Breast epithelium (tissue), 4 donors: ENCODE data around the gene PHACTR1. TPM values are rescaled to one million over a fixed set of nuclear protein-coding genes. Genes with fewer than 3 reads are reported as not detected.

Source experiments
- DNase-seq, 2 donors: peaks; one replicate each; pipeline ENCODE4 v3.0.0-alpha.2; 2019; ENCODE audit warnings: low spot score in 2 of 2
- H3K27ac ChIP-seq, 2 donors: fragments of 200-600 bp; sonication (generic) in 1 of 2; one replicate each; pipeline ENCODE4 v1.5.1; 2016 to 2019; ENCODE audit warnings: mild to moderate bottlenecking in 1 of 2
- H3K27me3 ChIP-seq, 2 donors: fragments of 200-600 bp; sonication (generic) in 1 of 2; one replicate each; pipeline versions ENCODE4 v1.5.1 to v1.6.0; 2017 to 2019; ENCODE audit warnings: control low read depth in 1 of 2, mild to moderate bottlenecking in 1 of 2
- H3K36me3 ChIP-seq: fragments of 200-600 bp; one replicate; pipeline ENCODE4 v1.5.1; 2019
- H3K4me1 ChIP-seq, 2 donors: fragments of 200-600 bp; sonication (generic); one replicate each; pipeline ENCODE4 v1.5.1; 2016 to 2019; ENCODE audit warnings: control low read depth in 1 of 2
- H3K4me3 ChIP-seq, 3 donors: fragments of 200-600 bp; sonication (generic); 1 replicate in 2 of 3; 2 replicates in 1 of 3; pipeline ENCODE4 v1.5.1; 2016 to 2019; ENCODE audit warnings: mild to moderate bottlenecking in 3 of 3, moderate library complexity in 2 of 3
- H3K9me3 ChIP-seq, 2 donors: fragments of 200-600 bp; sonication (generic) in 1 of 2; one replicate each; pipeline ENCODE4 v1.5.1; 2016 to 2019; ENCODE audit warnings: control low read depth in 1 of 2
- CTCF ChIP-seq, 3 donors: fragments of 450-650 bp; IDR thresholded peaks; one replicate each; pipeline ENCODE4 v1.5.1; 2016 to 2017; ENCODE audit warnings: antibody characterized with exemption in 3 of 3, mild to moderate bottlenecking in 3 of 3, moderate library complexity in 3 of 3
- POLR2A ChIP-seq: fragments of 450-650 bp; IDR thresholded peaks from one replicate; pipeline ENCODE4 v1.6.1; 2016; ENCODE audit warnings: antibody characterized with exemption, mild to moderate bottlenecking, moderate library complexity
- POLR2AphosphoS5 ChIP-seq, 3 donors: sonication (generic); formaldehyde crosslinking; IDR thresholded peaks; one replicate each; pipeline ENCODE4 v1.6.1; 2017; ENCODE audit warnings: antibody characterized with exemption in 3 of 3
- intact Hi-C: fragments of 100-400 bp; cut with DNase I; formaldehyde crosslinking; loops from one replicate; pipeline ENCODE4 v1.15.1; 2023; ENCODE audit warnings: low total_unique reads
- total RNA-seq, 3 donors: library from RNA; depleted of rRNA; stranded (reverse); fragments of >200 nt; gene quantifications; one replicate each; pipeline ENCODE4 v1.1.0, GENCODE V29; 2016

The PHACTR1 gene
- total RNA-seq, 3 donors from 2014 or later: 4.1 to 5.6 (median 4.6) TPM

DNA sequence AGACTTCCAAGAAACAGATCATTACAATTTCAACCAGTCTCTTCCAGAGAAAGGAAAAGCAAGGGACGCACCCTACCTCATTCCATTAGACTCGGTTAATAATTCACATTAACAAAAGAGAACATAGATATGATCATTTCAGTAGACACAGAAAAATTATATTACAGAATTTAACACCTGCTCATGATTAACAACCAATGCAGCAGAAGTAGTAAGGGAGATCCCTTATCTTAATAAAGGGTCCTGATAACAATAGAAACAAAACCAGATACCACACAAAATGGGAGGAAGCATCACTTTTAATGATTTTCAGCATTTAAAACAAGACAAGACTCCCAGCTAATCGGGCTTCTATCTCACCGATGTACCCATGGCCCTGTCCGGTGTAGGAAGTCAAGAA lies 396.8 kb downstream of the PHACTR1 start:
- no peaks in the 10 kb centered on the region for H3K9me3 ChIP-seq
- intact Hi-C loops: no loop called here
- no peaks in the 10 kb centered on the region for H3K27me3 ChIP-seq
- no peak for DNase-seq
- no peaks in the 10 kb centered on the region for H3K36me3 ChIP-seq
- no peak overlapping the region for H3K4me3 ChIP-seq
- TF ChIP-seq POLR2A (no peak), POLR2AphosphoS5 (IDR thresholded peaks at IDR 0.05) (no peak), CTCF (IDR thresholded peaks at IDR 0.05) (no peak)
- H3K4me1 ChIP-seq: no peaks in the 10 kb centered on the region
- no peak overlapping the region for H3K27ac ChIP-seq

DNA sequence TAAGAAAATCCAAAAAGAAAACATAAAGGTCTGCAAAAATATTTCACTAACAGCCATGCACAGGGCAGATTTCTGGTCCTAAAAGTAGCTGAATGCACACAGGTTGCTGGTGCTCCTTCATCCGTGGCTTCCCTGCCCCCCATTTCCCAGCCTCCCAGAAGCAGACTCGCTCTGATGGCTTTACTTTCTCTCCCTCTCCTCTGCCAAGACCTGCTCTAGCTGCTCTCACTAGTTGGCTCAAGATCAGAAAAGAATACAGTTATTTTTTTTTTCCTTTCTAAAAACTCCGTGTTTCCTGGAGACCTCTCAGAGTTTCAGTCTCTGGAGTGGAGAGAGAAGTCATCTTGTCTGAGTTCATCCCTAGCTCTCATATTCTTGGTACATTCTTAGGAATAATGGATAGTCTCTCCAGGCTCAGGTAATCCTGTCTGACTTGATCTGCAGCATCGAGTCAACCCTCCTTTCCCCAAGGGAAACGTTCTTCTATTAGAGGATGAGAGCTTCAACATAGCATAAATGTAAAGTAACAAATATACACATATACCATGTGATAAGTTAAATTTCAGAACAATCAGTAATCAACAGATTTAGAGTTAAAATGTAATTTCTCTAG lies 397.5 kb downstream of the PHACTR1 start:
- intact Hi-C loops: no loop called here
- Histone ChIP-seq H3K27ac (no peak overlapping the region), H3K27me3 (no peaks in the 10 kb centered on the region), H3K9me3 (no peaks in the 10 kb centered on the region), H3K4me3 (no peak overlapping the region), H3K4me1 (no peaks in the 10 kb centered on the region), H3K36me3 (no peaks in the 10 kb centered on the region)
- TF ChIP-seq CTCF (IDR thresholded peaks at IDR 0.05) (no peak), POLR2AphosphoS5 (IDR thresholded peaks at IDR 0.05) (no peak), POLR2A (no peak)
- DNase-seq: no peak

DNA sequence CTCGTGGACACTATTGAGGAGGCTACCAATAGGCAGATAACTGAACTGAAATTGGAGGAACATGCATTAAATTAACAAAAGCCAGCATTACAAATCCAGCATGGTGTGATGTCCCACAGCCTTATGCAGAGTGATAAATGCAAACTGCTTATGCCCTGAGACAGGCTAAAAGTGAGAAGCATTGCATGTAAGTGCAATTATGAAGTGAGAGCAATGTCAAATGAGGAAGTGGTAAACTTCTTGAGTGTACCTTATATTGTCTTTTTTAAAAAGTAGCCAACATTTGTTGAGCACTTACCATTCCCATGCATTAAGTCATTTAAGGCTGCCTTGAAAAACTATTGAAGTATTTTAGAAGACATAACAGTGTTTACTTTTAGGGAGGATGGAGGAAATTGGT lies 399.6 kb downstream of the PHACTR1 start:
- H3K9me3 ChIP-seq: no peaks in the 10 kb centered on the region

GRCh38 chr6:13117570-13117969 lies 401.0 kb downstream of the PHACTR1 start:
- no peak for DNase-seq
- intact Hi-C loops: no loop called here
- H3K9me3 ChIP-seq: no peaks in the 10 kb centered on the region
- TF ChIP-seq POLR2A (no peak), POLR2AphosphoS5 (IDR thresholded peaks at IDR 0.05) (no peak), CTCF (IDR thresholded peaks at IDR 0.05) (no peak)
- H3K4me1 ChIP-seq: no peaks in the 10 kb centered on the region
- no peaks in the 10 kb centered on the region for H3K36me3 ChIP-seq
- H3K27me3 ChIP-seq: no peaks in the 10 kb centered on the region
- no peak overlapping the region for H3K4me3 ChIP-seq
- H3K27ac ChIP-seq: no peak overlapping the region

More for the DNA sequence above, 399.6 kb downstream of the PHACTR1 start:
- H3K36me3 ChIP-seq: no peaks in the 10 kb centered on the region
- intact Hi-C loops: no loop called here
- H3K4me3 ChIP-seq: no peak overlapping the region
- H3K27ac ChIP-seq: no peak overlapping the region
- no peak for DNase-seq
- TF ChIP-seq POLR2AphosphoS5 (IDR thresholded peaks at IDR 0.05) (no peak), CTCF (IDR thresholded peaks at IDR 0.05) (no peak), POLR2A (no peak)
- H3K27me3 ChIP-seq: no peaks in the 10 kb centered on the region
- no peaks in the 10 kb centered on the region for H3K4me1 ChIP-seq

- intact Hi-C loops: no loop called here
- Histone ChIP-seq H3K9me3 (no peaks in the 10 kb centered on the region), H3K4me3 (no peak overlapping the region), H3K27ac (no peak overlapping the region), H3K27me3 (no peaks in the 10 kb centered on the region), H3K4me1 (no peaks in the 10 kb centered on the region), H3K36me3 (no peaks in the 10 kb centered on the region)
- no peak for TF ChIP-seq POLR2AphosphoS5 (IDR thresholded peaks at IDR 0.05)
- no peak for DNase-seq
Observed at GRCh38 chr6:13119549-13119948, 403.0 kb downstream of the PHACTR1 start.
